ENCODE measurements around the gene NSG1. TPM values are rescaled to one million over a fixed set of nuclear protein-coding genes. Genes with fewer than 3 reads are reported as not detected.

NSG1 gene
- total RNA-seq, 4 donors from 2014 or later = 2.2 to 3.5 (median 2.7) TPM; not detected in 1

DNA sequence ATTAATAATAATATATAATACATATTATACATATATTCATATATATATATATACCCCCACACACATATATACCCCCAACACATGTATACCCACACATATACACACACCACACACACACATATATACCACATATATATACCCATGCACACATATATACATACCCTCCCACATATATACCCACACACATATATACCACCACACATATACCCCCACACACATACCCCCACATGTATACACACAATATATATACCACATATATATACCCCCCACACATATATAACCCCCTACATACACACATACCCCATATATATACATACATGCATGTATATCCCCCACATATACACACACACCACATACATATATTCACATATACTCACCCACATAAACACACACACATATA is 52.0 kb downstream of the NSG1 start:
- Histone ChIP-seq H3K36me3 (peaks cover 0 to 19% (median 0%) of the 10 kb centered on the region in 4 donors), H3K4me1 (no peaks in the 10 kb centered on the region), H3K4me3 (no peak overlapping the region), H3K27me3 (no peaks in the 10 kb centered on the region), H3K9me3 (no peaks in the 10 kb centered on the region), H3K27ac (no peak overlapping the region)
- no peak for DNase-seq
- in situ Hi-C loops (cut with MboI; ENCODE audit: low pct_ligation_motif_present in 1 of 4, low pct_unique_long_range_greater_than_20kb in 1 of 4, low sequenced_read_pairs in 3 of 4) (no loop called here), intact Hi-C loops (cut with DNase I; ENCODE audit: low total_unique reads) (no loop called here)
- TF ChIP-seq EP300 (IDR thresholded peaks at IDR 0.05; ENCODE audit: low read depth) = no peak
- TF ChIP-seq, protein P1, sequence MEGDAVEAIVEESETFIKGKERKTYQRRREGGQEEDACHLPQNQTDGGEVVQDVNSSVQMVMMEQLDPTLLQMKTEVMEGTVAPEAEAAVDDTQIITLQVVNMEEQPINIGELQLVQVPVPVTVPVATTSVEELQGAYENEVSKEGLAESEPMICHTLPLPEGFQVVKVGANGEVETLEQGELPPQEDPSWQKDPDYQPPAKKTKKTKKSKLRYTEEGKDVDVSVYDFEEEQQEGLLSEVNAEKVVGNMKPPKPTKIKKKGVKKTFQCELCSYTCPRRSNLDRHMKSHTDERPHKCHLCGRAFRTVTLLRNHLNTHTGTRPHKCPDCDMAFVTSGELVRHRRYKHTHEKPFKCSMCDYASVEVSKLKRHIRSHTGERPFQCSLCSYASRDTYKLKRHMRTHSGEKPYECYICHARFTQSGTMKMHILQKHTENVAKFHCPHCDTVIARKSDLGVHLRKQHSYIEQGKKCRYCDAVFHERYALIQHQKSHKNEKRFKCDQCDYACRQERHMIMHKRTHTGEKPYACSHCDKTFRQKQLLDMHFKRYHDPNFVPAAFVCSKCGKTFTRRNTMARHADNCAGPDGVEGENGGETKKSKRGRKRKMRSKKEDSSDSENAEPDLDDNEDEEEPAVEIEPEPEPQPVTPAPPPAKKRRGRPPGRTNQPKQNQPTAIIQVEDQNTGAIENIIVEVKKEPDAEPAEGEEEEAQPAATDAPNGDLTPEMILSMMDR (IDR thresholded peaks at IDR 0.05) = no peak
- no peak for TF ChIP-seq POLR2A (IDR thresholded peaks at IDR 0.05)
- TF ChIP-seq POLR2AphosphoS5 (IDR thresholded peaks at IDR 0.05) = no peak

DNA sequence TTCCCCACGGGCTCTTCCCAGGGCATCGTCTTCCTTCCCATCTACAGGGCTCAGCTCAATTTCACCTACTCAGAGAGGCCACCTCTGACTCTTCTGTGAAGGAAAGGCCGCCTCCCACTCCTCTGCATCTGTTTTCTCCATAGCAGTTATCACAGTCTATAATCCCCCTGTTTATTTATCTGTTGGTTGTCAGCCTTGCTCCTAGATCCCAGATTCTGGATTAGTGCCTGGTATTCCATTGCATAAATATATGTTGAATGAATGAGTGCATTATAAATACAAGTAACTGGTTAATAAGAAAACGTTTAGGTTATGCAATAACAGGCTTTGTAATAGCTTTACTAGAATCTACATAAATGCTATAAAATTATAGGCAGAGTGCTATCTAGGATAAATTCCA is 52.9 kb downstream of the NSG1 start:
- intact Hi-C loops (cut with DNase I; ENCODE audit: low total_unique reads) (no loop called here), in situ Hi-C loops (cut with MboI; ENCODE audit: low pct_ligation_motif_present in 1 of 4, low pct_unique_long_range_greater_than_20kb in 1 of 4, low sequenced_read_pairs in 3 of 4) (no loop called here)
- Histone ChIP-seq H3K9me3 (no peaks in the 10 kb centered on the region), H3K4me3 (no peak overlapping the region), H3K27me3 (no peaks in the 10 kb centered on the region), H3K27ac (no peak overlapping the region), H3K4me1 (no peaks in the 10 kb centered on the region), H3K36me3 (peaks cover 0 to 11% (median 0%) of the 10 kb centered on the region in 4 donors)
- DNase-seq = no peak
- TF ChIP-seq EP300 (IDR thresholded peaks at IDR 0.05; ENCODE audit: low read depth) (no peak), POLR2A (IDR thresholded peaks at IDR 0.05) (no peak), POLR2AphosphoS5 (IDR thresholded peaks at IDR 0.05) (no peak)
- TF ChIP-seq, protein P1 (IDR thresholded peaks at IDR 0.05) = no peak
- WGBS, 2 donors (ENCODE audit: low coverage in 1 of 2) = 44 to 62% methylated on average over 1 to 4 of the region's 4 CpGs

DNA sequence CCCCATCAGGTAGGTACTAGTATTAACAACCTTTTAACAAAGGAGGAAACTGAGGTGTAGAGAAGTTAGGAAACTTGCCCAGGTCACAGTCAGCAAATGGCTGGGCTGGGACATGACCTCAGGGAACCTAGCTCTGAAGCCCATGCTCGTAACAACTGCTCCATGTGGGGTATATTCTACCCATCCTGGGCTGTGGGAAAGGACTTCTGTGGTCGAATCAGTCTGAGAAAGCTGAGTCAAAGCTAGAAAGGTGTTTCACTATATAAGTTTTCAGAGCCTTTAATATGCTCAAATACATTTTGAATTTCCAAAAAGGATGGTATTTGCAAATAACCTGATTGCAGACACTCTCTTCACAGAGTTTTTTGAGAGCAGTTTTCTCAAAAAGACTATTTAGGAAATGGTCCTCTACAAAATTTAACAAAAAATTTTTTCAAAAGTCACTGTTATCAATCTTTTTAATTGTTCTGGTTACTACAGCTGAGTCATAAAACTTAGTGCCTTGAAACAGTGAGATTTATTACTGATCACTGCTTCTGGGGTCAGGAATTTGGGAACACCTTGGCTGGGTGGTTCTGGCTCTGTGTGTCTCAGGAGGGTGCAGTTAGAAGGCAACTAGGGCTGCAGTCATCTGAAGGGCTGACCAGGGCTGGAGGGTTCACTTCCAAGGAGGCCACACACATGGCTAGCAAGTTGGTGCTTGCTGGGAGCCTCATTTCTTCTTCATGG is 53.6 kb downstream of the NSG1 start:
- H3K9me3 ChIP-seq = no peaks in the 10 kb centered on the region
- no peak for DNase-seq
- intact Hi-C loops (cut with DNase I; ENCODE audit: low total_unique reads) = no loop called here
- H3K4me3 ChIP-seq = no peak overlapping the region
- no peaks in the 10 kb centered on the region for H3K4me1 ChIP-seq
- TF ChIP-seq, protein P1 (IDR thresholded peaks at IDR 0.05) = no peak
- no peak for TF ChIP-seq EP300 (IDR thresholded peaks at IDR 0.05; ENCODE audit: low read depth)
- TF ChIP-seq POLR2A (IDR thresholded peaks at IDR 0.05) = no peak
- no peak for TF ChIP-seq POLR2AphosphoS5 (IDR thresholded peaks at IDR 0.05)
- in situ Hi-C loops (cut with MboI; ENCODE audit: low pct_ligation_motif_present in 1 of 4, low pct_unique_long_range_greater_than_20kb in 1 of 4, low sequenced_read_pairs in 3 of 4) = no loop called here
- H3K27ac ChIP-seq = no peak overlapping the region
- peaks cover 0 to 11% (median 0%) of the 10 kb centered on the region in 4 donors for H3K36me3 ChIP-seq
- WGBS, 2 donors (ENCODE audit: low coverage in 1 of 2) = 67 to 77% methylated on average over 1 to 2 of the region's 2 CpGs
- no peaks in the 10 kb centered on the region for H3K27me3 ChIP-seq

DNA sequence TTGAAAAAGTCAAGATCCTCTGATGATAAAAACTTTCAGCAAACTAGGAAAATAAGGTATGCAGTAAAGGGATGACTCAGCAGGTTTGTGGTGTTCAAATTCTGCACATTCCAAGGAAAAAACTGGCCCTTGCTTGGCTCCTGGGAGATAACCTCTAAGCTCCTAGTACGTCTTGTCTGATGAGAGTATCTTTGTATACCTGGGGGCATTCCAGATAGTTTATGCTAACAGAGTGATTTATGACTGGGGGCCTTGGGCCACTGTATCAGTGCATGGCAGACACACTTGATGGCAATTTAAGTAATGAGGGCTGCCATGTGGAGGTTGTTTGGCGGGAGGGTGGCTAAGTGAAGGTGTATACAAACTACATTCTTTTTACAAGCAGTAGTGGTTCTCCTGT is 56.9 kb downstream of the NSG1 start:
- Histone ChIP-seq H3K4me1 (no peaks in the 10 kb centered on the region), H3K27ac (no peak overlapping the region), H3K4me3 (no peak overlapping the region), H3K36me3 (no peaks in the 10 kb centered on the region), H3K9me3 (no peaks in the 10 kb centered on the region), H3K27me3 (no peaks in the 10 kb centered on the region)
- WGBS, 2 donors (ENCODE audit: low coverage in 1 of 2) = 89 to 100% methylated on average over 1 to 2 of the region's 2 CpGs
- DNase-seq = no peak
- TF ChIP-seq EP300 (IDR thresholded peaks at IDR 0.05; ENCODE audit: low read depth) (no peak), POLR2A (IDR thresholded peaks at IDR 0.05) (no peak), POLR2AphosphoS5 (IDR thresholded peaks at IDR 0.05) (no peak)
- TF ChIP-seq, protein P1 (IDR thresholded peaks at IDR 0.05) = no peak
- intact Hi-C loops (cut with DNase I; ENCODE audit: low total_unique reads) (no loop called here), in situ Hi-C loops (cut with MboI; ENCODE audit: low pct_ligation_motif_present in 1 of 4, low pct_unique_long_range_greater_than_20kb in 1 of 4, low sequenced_read_pairs in 3 of 4) (no loop called here)

Measured in transverse colon (tissue), 4 donors.